ENCODE data around the gene EPB41. TPM values are rescaled to one million over a fixed set of nuclear protein-coding genes. Genes with fewer than 3 reads are reported as not detected.

Gene EPB41
- total RNA-seq, 1 experiment from 2014 or later = 41.7 TPM

DNA sequence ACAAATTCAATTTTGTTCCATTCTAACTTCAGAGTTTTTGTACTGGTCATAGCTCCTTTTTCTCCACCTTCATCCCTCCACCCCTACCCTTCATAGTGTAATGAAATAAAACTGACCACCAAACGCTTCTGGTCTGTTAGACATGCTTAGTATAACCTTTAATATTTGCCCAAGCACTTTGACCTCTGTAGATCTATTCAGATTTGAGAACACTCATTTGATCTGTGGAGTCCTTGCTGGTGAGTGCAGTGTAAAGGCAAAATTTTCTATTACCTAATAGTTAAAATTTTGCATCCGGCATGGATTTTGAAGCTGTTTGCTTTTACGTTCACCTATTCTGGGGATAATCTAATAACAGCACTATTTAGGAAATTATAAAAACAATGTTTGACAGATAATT is 168.2 kb downstream of the EPB41 start:
- Histone ChIP-seq H3K9me2 (ENCODE audit: insufficient read depth) (no peaks in the 10 kb centered on the region), H3K4me1 (ENCODE audit: control insufficient read depth in 1 of 2, insufficient read depth in 2 of 2, low read length in 2 of 2) (no peaks in the 10 kb centered on the region), H3K27me3 (ENCODE audit: insufficient read depth, low read length) (no peaks in the 10 kb centered on the region), H4K20me1 (ENCODE audit: insufficient read depth) (no peaks in the 10 kb centered on the region), H3K27ac (ENCODE audit: low read depth, low read length) (no peak overlapping the region), H3K36me3 (ENCODE audit: control insufficient read depth in 1 of 2, insufficient read depth in 2 of 2, low read length in 2 of 2) (no peaks in the 10 kb centered on the region), H3K9me3 (ENCODE audit: control insufficient read depth in 1 of 2, insufficient read depth in 1 of 2, low read depth in 1 of 2, low read length in 2 of 2) (no peaks in the 10 kb centered on the region), H2AFZ (ENCODE audit: low read depth, low read length, poor library complexity, severe bottlenecking) (no peak overlapping the region), H3K9ac (ENCODE audit: low read length) (no peak overlapping the region), H3K4me3 (replicated peaks in 1 of 2; ENCODE audit: low read depth in 1 of 2, low read length in 2 of 2) (no peak overlapping the region), H3K79me2 (ENCODE audit: insufficient read depth, low read length) (no peaks in the 10 kb centered on the region), H3K4me2 (ENCODE audit: low read length) (no peak overlapping the region)
- ChIA-PET CTCF (interaction anchor here (1.2 kb wide), 2 partner anchors 198 to 201 kb away, joined by 3 to 5 read pairs; no protein-coding TSS in a partner anchor), POLR2A (no interaction called here), RAD21 (ENCODE audit: low non-redundant PET in 1 of 2, low total read pairs in 2 of 2, uncharacterized antibody in 2 of 2, unreplicated experiment in 2 of 2) (no interaction called here)
- intact Hi-C loops (cut with micrococcal nuclease) = no loop called here
- ATAC-seq (no peak), DNase-seq (ENCODE audit: low read depth, low spot score) (no peak)
- BruUV-seq (replicated peaks) = no TSS peak
- TF ChIP-seq CEBPB (IDR thresholded peaks at IDR 0.05; ENCODE audit: low read depth) = no peak
- TF ChIP-seq EGR1 (IDR thresholded peaks at IDR 0.05; ENCODE audit: low read depth) = no peak
- TF ChIP-seq EZH2phosphoT487 (IDR thresholded peaks at IDR 0.05; ENCODE audit: borderline replicate concordance) = no peak
- no peak for TF ChIP-seq SIN3A (IDR thresholded peaks at IDR 0.05; ENCODE audit: low read depth)
- TF ChIP-seq EZH2 (IDR thresholded peaks at IDR 0.05) = no peak
- TF ChIP-seq ZNF274 (IDR thresholded peaks at IDR 0.05; ENCODE audit: low read depth, low read length) = no peak
- no peak for TF ChIP-seq SRF (IDR thresholded peaks at IDR 0.05; ENCODE audit: low read depth)
- no peak for TF ChIP-seq MAX (IDR thresholded peaks at IDR 0.05)
- TF ChIP-seq JUND (IDR thresholded peaks at IDR 0.05) = no peak
- TF ChIP-seq FOSL1 (IDR thresholded peaks at IDR 0.05; ENCODE audit: low read depth) = no peak
- TF ChIP-seq CTCF (IDR thresholded peaks at IDR 0.05 in 2 of 3, conservative IDR thresholded peaks at IDR 0.05 in 1 of 3; ENCODE audit: borderline replicate concordance in 1 of 3, insufficient read depth in 1 of 3, low read depth in 2 of 3, low read length in 2 of 3) = no peak
- no peak for TF ChIP-seq POLR2AphosphoS5 (IDR thresholded peaks at IDR 0.05; ENCODE audit: low read depth, low read length)
- TF ChIP-seq, protein P1, sequence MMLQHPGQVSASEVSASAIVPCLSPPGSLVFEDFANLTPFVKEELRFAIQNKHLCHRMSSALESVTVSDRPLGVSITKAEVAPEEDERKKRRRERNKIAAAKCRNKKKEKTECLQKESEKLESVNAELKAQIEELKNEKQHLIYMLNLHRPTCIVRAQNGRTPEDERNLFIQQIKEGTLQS (IDR thresholded peaks at IDR 0.05) = no peak
- no peak for TF ChIP-seq SP1 (IDR thresholded peaks at IDR 0.05; ENCODE audit: low read depth)
- no peak for TF ChIP-seq ZFX (IDR thresholded peaks at IDR 0.05)
- no peak for TF ChIP-seq TCF7L2 (IDR thresholded peaks at IDR 0.05; ENCODE audit: borderline replicate concordance, extremely low read depth, insufficient read depth, insufficient read length)
